HG02763 (cell line): ENCODE data around the gene GRID2.

ENCODE experiments used
- ATAC-seq: cut with Tn5 transposase; IDR thresholded peaks from one replicate; pipeline ENCODE4 v1.9.1; 2021; ENCODE audit warnings: mild to moderate bottlenecking, moderate library complexity; ENCODE audit not compliant: unreplicated experiment

The GRID2 gene

DNA sequence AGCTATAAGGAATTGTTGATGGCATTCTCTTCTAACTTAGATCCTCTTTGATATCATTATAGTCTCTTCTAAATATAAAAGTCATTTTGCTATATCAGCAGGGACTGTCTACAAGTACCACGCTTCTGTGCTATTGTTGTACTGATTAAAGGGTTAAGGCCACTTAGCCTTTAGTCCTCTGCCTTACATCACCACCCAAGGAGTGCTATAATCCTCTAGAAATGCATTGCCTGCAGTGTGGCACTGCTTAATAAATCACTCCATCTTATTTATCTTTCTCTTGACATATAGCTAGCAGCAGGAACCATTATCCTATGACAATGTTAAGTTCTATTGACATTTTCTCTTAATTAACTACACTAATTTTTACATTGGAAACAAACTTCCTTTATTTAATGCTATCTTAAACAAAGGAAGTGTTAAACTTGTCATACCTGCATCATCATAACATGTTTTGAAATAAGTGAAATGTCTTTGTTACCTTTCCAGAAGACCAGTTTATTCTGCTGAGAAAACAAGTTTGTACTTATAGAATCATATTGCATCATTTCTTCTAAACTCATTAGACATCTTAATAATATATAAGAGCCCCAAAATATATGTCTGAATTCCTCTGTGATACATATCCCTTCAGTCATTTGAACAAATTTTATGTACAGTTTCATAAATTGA is 1163.9 kb downstream of the GRID2 start:
- no peak for ATAC-seq

DNA sequence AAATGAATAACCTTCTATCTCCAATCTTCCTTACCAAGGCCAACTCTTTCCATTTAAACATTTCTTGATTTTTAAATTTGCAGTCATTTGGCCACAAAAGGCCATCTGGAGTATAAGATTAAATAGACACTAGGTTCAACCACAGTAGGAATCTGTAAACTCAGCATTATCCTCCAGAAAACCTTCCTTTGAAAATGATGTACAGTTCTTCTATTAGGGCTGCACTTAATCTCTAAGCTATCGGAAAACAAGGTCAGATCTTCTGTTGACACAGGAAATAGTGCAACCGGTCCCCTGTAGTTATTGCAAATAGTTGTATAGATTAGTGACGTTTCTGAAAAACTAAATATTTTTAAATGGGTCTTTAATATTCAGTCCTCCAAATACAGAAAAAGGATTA is 1165.8 kb downstream of the GRID2 start:
- ATAC-seq: no peak

DNA sequence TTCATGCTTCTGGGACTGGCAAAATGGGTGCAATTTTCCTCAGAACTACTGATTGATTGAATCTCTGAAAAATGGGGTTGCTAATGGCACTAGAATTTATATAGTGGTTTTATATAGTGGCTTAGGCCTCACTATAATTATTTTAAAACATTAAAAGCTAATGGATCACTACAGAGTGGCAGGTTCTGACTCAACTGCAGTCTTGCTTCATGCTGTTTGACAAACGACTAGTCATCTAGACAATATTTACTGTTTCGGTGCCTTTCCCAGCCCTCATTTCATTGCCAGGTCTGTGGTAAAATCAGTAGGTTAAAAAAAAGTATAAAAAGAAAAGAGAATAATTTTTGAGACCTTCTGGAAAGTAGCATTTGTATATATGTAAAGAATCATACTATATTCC is 1172.0 kb downstream of the GRID2 start:
- ATAC-seq: no peak

DNA sequence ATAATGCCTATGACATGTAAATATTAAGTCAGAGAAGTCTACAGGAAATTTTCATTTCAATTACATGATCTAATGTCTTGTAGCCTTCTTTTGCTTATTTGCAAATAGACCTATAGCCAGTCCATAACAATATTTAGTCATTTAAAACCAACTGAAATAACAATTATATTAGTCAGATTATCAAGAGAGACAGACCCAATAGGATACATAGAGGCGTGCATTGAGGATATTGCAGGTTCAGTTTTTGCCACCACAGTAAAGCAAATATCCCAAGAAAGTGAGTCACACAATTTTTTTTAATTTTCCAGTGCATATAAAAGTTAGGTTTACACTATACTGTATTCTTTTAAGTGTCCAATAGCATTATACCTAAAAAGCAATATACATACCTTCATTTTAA is 1175.0 kb downstream of the GRID2 start:
- no peak for ATAC-seq

DNA sequence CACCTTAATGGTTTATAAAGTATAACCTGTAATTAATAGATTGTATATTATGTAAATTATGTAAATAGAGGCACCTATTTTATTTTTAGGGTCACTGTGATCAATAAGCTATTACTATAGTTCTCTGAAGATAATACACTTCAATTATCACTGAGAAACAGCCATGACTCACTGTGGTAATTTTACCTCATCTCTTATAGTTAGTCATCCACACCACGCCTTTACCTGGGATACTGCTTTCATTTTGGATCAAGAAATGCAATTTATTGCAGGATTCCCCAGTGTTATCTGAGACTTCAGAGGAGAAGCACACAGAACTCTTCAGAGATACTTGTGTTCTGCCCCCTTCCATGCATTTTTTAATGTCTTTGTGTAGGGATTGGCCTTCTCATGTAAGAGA is 1176.7 kb downstream of the GRID2 start:
- no peak for ATAC-seq

DNA sequence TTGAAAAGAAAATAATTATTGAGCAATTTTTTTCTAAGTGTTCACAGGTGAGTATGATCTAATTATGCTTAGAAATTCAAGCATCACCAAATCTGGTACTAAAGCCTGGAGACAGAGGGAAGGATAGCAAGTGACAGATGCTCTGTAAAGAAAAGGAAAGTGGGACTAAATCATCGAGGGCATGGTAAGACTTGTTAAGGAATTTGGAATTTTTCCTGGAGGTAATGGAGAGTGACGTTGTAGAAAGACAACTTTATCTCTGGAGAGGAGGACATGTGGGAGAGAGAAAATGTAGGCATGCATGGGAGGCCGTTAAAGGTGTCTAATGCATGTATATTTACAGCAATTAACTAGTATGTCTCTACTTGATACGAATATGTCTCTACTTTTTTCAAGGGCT is 1191.6 kb downstream of the GRID2 start:
- ATAC-seq: no peak

DNA sequence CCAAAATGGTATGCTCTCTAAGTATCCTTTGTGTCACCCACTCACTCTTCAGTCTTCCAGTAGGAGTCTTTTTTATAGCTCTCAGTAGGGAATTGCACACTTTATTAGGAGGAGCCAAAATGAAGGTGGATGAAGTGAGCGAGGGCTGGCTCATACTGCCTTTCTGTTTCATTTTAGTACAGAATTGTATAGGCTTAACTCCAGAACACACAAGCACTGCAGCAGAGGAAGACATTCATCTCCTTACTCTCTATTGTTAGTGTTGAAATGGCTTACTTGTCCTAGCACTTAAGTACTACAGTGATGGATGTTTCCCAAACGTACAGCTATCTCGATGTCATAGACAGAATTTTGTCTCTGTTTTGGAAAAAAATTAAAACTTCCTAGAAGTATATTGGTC is 1197.5 kb downstream of the GRID2 start:
- ATAC-seq: no peak

DNA sequence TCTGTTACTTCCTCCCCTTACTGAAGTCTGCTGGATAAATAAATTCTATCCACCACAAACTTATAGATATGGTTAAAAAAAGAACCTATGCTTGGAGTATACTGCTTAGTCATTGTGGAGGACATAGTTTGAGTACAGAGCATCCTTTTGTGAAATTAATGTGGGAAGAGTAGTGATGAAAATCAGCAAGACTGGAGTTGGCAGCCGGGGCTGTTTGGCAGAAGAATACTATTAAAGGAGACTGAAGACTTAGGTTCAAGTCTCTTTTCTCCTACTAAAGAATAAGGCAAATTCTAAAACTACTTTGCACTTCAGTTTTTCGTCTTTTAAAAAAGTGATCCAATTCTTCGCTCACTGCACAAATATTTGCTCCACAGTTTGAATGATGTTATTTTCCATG is 1198.2 kb downstream of the GRID2 start:
- no peak for ATAC-seq

DNA sequence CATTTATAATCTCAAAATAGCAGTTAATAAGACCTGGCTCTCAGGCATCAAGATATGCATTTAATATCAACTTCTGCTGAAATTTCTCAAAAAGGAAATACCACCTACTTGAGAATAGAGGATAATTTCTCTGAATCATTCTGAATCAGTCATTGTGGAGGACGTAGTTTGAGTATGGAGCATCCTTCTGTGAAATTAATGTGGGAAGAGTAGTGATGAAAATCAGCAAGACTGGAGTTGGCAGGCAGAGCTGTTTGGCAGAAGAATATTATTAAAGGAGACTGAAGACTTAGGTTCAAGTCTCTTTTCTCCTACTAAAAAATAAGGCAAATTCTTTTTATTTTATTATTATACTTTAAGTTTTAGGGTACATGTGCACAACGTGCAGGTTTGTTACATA is 1199.2 kb downstream of the GRID2 start:
- no peak for ATAC-seq

DNA sequence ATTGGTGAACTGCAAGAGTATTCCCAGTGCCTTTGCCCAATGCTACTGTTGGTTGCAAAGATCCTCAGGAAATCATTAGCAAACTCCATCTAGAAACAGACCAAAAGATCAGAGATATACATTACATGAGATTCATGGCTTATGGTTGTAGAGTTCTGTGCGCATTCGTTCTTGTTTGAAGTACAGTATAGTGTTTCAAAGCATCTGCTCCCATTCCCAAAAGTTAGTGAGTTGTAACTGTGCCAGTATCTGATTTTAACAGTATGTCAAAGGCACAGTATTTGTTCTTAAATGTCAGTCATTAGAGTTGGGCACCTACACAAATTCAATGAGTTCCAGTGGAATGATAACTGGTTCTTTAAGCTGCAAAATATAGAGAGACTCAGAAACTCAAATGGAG is 1210.1 kb downstream of the GRID2 start:
- ATAC-seq: no peak

DNA sequence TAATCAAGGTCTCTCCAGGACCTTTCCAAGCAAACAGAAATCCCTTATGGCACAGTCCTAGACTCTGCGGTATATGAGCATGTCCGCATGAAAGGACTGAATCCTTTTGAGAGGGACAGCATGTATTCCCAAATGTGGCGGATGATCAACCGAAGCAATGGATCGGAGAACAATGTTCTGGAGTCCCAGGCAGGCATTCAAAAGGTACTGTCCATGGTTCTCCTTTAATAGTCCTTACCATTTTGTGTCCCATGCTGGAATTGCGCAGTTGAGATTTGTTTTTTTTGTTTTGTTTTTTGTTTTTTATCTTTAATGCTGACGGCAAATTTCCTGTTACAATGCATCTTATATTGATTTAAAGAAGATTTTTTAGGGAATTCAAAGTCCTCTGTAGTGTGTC is 1211.4 kb downstream of the GRID2 start:
- ATAC-seq: no peak

DNA sequence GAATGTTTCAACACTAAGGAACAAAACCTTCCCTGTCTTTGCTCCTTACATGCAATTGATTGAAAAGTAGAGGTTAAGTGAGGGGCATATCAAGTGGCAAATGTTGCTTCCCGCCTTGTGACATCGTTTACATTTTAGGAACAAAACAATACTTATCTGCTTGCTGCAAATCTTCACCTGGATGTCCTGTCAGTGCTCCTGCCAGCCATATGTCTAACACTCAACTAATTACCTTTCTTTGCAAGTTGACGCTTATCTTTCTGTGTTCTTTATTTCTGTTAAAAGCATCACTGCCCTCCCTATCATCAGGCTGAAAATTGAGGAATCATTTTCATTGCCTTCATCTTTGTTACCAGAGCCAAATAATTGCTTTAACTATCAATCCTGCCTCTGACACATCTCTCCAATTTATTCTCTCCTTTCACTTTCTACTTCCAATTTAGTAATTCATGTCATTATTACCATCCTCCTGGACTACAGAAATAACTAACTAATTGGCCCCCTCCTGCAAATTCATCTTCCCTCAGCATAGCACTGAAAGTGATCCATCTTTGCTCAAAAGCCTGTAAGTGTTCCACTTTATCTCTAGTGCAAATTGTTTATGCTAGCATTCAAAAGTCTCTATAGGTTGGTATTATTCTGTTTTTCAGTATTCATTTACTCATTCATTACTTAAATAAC is 1226.1 kb downstream of the GRID2 start:
- ATAC-seq: no peak

DNA sequence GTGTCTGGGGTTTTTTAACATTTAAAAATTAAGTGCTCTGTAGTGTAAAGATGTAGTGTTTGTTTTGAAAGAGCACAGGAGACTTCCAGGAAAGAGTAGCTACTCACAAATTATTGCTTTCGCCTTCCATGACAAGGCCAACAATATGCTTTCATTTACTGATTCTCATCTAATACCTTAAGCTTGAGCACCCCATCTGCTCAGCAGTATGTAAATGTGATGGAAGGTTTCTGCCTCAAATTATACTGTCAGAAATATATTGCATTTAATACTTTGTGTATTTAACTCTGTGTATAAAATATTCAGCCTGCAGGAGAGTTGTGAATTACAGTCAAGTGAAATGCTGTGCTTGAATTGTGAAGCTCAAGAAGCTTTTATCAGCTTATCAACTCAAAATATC is 1228.5 kb downstream of the GRID2 start:
- no peak for ATAC-seq

DNA sequence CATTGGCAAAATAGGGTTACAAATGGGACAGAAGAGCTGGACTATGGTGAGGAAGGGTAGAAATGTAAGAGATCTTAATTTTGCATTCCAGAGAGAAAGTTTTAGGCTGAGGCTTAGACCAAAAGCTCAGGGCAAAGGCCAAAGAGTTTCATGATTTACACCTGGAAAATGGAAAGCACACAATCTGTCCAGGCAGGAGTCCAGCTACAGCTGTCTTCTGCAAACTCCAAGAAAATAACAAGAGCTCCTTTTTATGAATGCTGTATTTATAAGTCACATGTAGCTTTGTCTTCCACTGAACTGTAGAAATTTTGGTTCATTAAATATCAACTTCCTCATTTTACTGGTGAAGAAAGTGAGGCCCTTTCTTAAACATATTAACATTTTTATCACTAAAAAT is 1236.8 kb downstream of the GRID2 start:
- no peak for ATAC-seq

DNA sequence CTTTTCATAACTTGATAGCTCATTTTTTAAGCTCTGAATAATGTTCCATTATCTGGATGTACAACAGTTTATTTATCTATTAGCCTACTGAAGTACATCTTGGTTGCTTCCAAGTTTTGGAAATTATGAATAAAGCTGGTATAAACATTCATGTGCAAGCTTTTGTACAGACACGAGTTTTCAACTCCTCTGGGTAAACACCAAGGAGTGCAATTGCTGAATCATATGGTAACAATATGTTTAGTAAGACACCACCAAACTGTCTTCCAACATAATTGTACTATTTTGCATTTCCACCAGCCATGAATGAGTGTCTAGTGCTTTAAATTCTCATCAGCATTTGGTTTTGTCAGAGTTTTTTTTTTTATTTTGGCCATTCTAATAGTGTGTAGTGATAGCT is 1258.1 kb downstream of the GRID2 start:
- no peak for ATAC-seq

DNA sequence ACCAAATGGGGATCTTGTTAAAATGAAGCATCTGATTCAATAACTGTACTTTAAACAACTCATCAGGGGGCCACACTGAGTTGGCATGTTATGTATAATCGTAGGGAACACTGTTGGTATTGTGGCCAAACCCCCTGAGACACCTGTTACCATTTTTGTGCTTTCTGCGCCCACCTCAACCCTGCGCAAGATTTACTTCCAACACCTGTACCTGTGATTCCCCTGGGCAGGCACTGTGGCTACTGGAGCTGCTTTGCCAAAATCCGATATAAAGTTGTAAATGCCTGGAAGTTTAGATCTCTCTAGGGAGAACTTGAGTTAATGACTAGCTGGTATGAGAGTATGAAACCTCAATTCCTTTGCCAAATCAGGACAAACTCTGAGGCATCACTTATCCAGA is 1265.0 kb downstream of the GRID2 start:
- ATAC-seq: no peak

DNA sequence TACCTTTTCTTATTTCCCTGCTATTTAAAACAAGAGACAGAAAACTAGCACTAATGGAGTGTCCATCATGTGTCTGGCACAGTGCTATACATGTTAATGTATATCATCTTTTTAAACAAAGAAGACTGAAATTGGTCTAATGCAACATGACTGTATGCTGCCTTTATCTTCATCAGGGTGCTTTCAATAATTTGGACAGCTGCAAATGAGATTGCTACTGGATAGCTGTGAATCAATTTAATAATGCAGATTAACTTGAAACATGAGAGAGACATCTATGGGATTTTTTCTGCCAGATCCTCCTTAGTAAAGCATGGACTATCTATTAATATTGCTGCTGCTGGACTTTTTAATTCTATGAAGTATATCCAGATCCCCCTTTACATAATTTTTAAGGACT is 1269.5 kb downstream of the GRID2 start:
- no peak for ATAC-seq

DNA sequence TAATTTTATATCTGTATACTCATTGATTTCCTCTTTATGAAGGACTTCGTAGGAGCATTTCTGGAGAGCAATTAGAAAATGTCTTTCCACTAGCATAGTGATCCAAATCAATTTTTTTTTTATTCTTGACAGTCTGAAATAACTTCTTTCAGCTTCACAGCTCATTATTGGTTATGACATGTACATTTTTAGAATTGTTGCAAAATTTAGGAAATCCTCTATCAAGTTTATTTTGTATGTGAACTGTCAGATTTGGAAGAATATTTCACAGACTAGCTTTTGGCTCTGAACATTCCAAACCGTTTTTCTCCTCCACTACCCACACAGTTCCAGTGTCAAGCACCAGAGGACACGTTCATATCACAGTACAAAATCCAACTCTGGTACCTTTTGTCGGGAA is 1275.2 kb downstream of the GRID2 start:
- no peak for ATAC-seq

DNA sequence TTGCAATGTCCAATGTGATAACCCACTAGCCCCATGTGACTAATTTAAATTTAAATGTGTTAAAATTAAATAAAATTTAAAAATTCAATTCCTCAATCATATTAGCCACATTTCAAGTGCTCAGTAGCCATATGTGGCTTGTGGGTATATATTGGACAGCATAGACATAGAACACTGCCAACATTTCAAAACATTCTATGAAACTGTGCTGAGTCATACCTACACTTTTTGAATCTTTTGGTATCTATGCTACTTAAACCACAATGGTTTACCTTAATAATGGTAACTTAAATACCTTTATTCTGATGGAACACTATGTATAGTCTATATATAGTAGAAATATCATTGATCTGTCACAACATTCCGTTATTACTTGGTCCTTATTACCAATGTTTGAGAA is 1301.4 kb downstream of the GRID2 start:
- no peak for ATAC-seq

DNA sequence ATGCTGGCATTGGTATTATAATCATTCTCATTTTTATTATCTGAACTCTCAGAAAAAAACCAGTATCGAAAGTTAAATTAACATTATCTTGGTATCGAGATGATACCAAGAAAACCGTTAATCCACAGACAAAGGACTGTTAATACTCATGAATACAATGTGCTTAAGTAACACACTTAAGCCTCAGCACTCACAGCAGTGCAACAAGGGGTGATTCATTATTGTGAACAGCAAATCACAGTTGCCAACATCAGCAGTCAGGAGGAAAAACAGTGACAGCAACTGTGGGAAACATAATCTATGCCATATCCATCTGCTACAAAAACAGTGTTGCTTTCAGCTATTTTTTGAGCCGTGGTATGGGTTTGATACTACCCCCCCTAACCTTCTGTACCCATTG is 1313.8 kb downstream of the GRID2 start:
- no peak for ATAC-seq

DNA sequence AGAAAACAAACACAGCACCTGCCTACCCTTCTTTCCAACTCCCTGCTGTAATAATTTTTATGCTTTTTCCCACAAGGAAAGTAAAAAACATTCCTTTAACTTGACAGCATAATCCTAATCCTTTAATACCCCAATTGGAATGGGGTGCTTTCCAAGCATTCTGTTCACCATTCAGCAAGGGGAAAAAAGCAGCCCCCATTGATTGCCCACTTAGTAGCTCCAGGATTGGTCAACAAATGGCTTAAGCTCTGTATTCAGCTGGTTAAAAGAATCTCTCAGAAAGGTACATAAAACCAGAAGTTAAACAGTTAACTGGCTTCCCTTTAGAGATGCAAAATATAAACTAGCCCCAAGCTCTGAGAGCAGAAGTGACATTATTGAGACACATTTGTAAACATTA is 1330.0 kb downstream of the GRID2 start:
- no peak for ATAC-seq

DNA sequence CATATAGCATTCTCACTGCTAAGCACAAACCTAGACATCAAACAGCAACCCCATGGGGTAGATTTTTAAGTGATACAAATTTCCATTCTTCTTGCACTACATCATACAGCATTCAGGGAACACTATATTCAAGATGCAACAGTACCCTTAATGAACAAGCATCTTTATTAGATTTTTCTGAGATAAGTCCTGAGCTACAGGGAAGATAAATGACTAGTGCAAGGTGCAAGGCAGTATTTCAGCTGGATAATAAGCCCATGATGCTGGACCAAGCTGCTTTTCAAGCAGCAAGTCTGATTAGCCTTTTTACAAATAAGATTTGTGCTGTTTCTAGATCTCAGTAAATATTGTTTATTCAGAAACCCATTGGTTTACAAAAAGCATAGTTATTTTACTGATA is 1332.2 kb downstream of the GRID2 start:
- no peak for ATAC-seq

DNA sequence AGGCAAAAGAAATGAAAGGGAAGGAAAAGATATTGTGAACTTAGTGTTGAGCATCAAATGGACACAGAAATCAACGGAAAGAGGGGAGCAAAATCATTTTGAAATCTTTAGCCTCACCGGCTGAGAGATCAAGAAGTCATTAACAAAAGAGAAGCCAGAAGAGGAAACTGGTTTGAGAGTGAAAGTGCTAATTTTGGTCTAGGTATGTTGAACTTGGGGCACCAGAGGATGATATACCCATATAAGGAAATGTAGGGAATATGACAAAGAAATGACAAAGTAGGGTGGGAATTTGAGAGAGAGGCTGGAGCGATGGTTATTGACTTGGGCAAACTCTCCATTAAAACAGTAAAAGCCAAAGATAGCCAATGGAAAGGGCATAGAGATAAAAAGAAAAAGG is 1341.4 kb downstream of the GRID2 start:
- ATAC-seq: no peak
